Esophagus muscularis mucosa (tissue), 4 donors: Measurements from ENCODE around the gene UVRAG. TPM values are rescaled to one million over a fixed set of nuclear protein-coding genes. Genes with fewer than 3 reads are reported as not detected.
A peak's percentile ranks its signal among the peaks of the same experiment; 100 is the strongest.

Source experiments
- DNase-seq: peaks from one replicate; pipeline ENCODE4 v3.0.0-alpha.2; 2017; ENCODE audit errors: extremely low spot score
- H3K27ac ChIP-seq, 4 donors: fragments of 200-600 bp; sonication (generic); replicated peaks in 1 of 4; 1 replicate in 3 of 4; 2 replicates in 1 of 4; pipeline ENCODE4 v1.5.1; 2016 to 2019; ENCODE audit warnings: mild to moderate bottlenecking in 1 of 4
- H3K27me3 ChIP-seq, 4 donors: fragments of 200-600 bp; sonication (generic); one replicate each; pipeline versions ENCODE4 v1.5.1 to v1.6.0; 2016 to 2019
- H3K36me3 ChIP-seq, 4 donors: fragments of 200-600 bp; sonication (generic); one replicate each; pipeline ENCODE4 v1.5.1; 2016 to 2019
- H3K4me1 ChIP-seq, 4 donors: fragments of 200-600 bp; sonication (generic); one replicate each; pipeline ENCODE4 v1.5.1; 2016 to 2019
- H3K4me3 ChIP-seq, 4 donors: fragments of 200-600 bp; sonication (generic); 1 replicate in 2 of 4; 2 replicates in 2 of 4; pipeline ENCODE4 v1.5.1; 2016 to 2019; ENCODE audit warnings: mild to moderate bottlenecking in 4 of 4, moderate library complexity in 1 of 4
- H3K9me3 ChIP-seq, 4 donors: fragments of 200-600 bp; sonication (generic); 1 replicate in 3 of 4; 2 replicates in 1 of 4; pipeline ENCODE4 v1.5.1; 2016 to 2019
- EP300 ChIP-seq: sonication (generic); formaldehyde crosslinking; IDR thresholded peaks from one replicate; pipeline ENCODE4 v1.6.1; 2017; ENCODE audit warnings: antibody characterized with exemption
- POLR2A ChIP-seq: fragments of 450-650 bp; IDR thresholded peaks from one replicate; pipeline ENCODE4 v1.6.1; 2017; ENCODE audit warnings: antibody characterized with exemption, moderate library complexity, mild to moderate bottlenecking, low read depth
- POLR2AphosphoS5 ChIP-seq, 2 donors: sonication (generic); formaldehyde crosslinking; IDR thresholded peaks; one replicate each; pipeline ENCODE4 v1.6.1; 2017; ENCODE audit warnings: antibody characterized with exemption in 2 of 2
- WGBS: methylation state at CpG from one replicate; pipeline ENCODE4 v1.1.5; 2018; 5-methylcytosine and 5-hydroxymethylcytosine counted together
- intact Hi-C: fragments of 100-400 bp; cut with DNase I; formaldehyde crosslinking; loops from one replicate; pipeline ENCODE4 v1.15.1; 2023
- total RNA-seq, 4 donors: library from RNA; depleted of rRNA; stranded (reverse); fragments of >200 nt; gene quantifications; one replicate each; pipeline versions ENCODE4 v1.1.0 to v1.2.1, GENCODE V29; 2016
- TF ChIP-seq, protein P1 (sequence below), 3 experiments: fragments of 200-600 bp in 2 of 3; fragments of 450-650 bp in 1 of 3; sonication (generic) in 2 of 3; IDR thresholded peaks; one replicate each; pipeline ENCODE4 v1.5.1; 2017 to 2019; ENCODE audit warnings: antibody characterized with exemption in 3 of 3, mild to moderate bottlenecking in 2 of 3, moderate library complexity in 1 of 3

The UVRAG gene
- total RNA-seq, 4 donors from 2014 or later = 30.6 to 37.4 (median 34.7) TPM

- Histone ChIP-seq H3K36me3 (peaks cover 10 to 44% (median 23%) of the 10 kb centered on the region in 4 donors), H3K4me3 (no peak overlapping the region), H3K27ac (no peak overlapping the region), H3K9me3 (no peaks in the 10 kb centered on the region), H3K4me1 (peaks cover 0 to 7% (median 2%) of the 10 kb centered on the region in 4 donors), H3K27me3 (no peaks in the 10 kb centered on the region)
- intact Hi-C loops = no loop called here
- TF ChIP-seq POLR2A = no peak
- TF ChIP-seq, protein P1, sequence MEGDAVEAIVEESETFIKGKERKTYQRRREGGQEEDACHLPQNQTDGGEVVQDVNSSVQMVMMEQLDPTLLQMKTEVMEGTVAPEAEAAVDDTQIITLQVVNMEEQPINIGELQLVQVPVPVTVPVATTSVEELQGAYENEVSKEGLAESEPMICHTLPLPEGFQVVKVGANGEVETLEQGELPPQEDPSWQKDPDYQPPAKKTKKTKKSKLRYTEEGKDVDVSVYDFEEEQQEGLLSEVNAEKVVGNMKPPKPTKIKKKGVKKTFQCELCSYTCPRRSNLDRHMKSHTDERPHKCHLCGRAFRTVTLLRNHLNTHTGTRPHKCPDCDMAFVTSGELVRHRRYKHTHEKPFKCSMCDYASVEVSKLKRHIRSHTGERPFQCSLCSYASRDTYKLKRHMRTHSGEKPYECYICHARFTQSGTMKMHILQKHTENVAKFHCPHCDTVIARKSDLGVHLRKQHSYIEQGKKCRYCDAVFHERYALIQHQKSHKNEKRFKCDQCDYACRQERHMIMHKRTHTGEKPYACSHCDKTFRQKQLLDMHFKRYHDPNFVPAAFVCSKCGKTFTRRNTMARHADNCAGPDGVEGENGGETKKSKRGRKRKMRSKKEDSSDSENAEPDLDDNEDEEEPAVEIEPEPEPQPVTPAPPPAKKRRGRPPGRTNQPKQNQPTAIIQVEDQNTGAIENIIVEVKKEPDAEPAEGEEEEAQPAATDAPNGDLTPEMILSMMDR (IDR thresholded peaks at IDR 0.05) = no peak
- no peak for TF ChIP-seq EP300
- no peak for TF ChIP-seq POLR2AphosphoS5 (IDR thresholded peaks at IDR 0.05)
- WGBS = 78% methylated on average over 2 of the region's 2 CpGs
- no peak for DNase-seq
These were observed 324.3 kb downstream of the UVRAG start for GRCh38 chr11:76139314-76139713.

GRCh38 chr11:76140912-76141574 is 326.0 kb downstream of the UVRAG start:
- Histone ChIP-seq H3K36me3 (peaks cover 10 to 44% (median 23%) of the 10 kb centered on the region in 4 donors), H3K4me3 (no peak overlapping the region), H3K27me3 (no peaks in the 10 kb centered on the region), H3K4me1 (peaks cover 0 to 7% (median 0%) of the 10 kb centered on the region in 4 donors), H3K9me3 (no peaks in the 10 kb centered on the region), H3K27ac (no peak overlapping the region)
- DNase-seq = peak; percentile 31
- TF ChIP-seq EP300 (no peak), POLR2A (no peak), POLR2AphosphoS5 (IDR thresholded peaks at IDR 0.05) (no peak)
- TF ChIP-seq, protein P1 (IDR thresholded peaks at IDR 0.05) = no peak
- WGBS = 93% methylated on average over 22 of the region's 22 CpGs
- intact Hi-C loops = no loop called here

GRCh38 chr11:76141901-76142588 is 327.0 kb downstream of the UVRAG start:
- no peaks in the 10 kb centered on the region for H3K27me3 ChIP-seq
- peak; percentile 66 for DNase-seq
- no peak overlapping the region for H3K27ac ChIP-seq
- H3K4me3 ChIP-seq = no peak overlapping the region
- H3K4me1 ChIP-seq = peaks cover 0 to 7% (median 3%) of the 10 kb centered on the region in 4 donors
- no peak for TF ChIP-seq EP300
- no peak for TF ChIP-seq POLR2AphosphoS5 (IDR thresholded peaks at IDR 0.05)
- TF ChIP-seq POLR2A = no peak
- TF ChIP-seq, protein P1 (IDR thresholded peaks at IDR 0.05) = no peak
- H3K9me3 ChIP-seq = no peaks in the 10 kb centered on the region
- peaks cover 10 to 43% (median 23%) of the 10 kb centered on the region in 4 donors for H3K36me3 ChIP-seq
- 93% methylated on average over 12 of the region's 12 CpGs for WGBS
- intact Hi-C loops = no loop called here

DNA sequence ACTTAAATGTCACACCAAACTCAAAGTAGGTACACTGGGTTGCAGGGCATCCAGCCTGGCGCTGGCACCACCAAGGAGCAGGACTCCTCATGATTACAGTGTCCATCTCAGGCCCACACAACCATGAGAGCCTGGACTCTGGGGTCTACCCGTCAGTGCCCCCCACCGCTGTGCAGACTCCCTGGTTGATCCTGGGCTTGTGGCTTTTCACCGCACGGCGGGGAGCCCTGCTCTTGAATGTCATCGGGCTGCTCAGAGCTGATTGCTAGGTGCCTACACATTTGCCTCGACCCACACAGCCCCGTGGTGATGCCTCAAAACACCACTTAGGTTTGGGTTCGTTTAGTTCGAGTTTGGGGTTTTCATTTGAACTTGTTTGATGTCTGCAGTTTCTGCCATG is 328.3 kb downstream of the UVRAG start:
- intact Hi-C loops = no loop called here
- H3K27ac ChIP-seq = no peak overlapping the region
- H3K4me3 ChIP-seq = no peak overlapping the region
- no peaks in the 10 kb centered on the region for H3K27me3 ChIP-seq
- H3K4me1 ChIP-seq = peaks cover 0 to 7% (median 3%) of the 10 kb centered on the region in 4 donors
- no peaks in the 10 kb centered on the region for H3K9me3 ChIP-seq
- DNase-seq = no peak
- 94% methylated on average over 7 of the region's 11 CpGs for WGBS
- H3K36me3 ChIP-seq = peaks cover 10 to 37% (median 23%) of the 10 kb centered on the region in 4 donors
- no peak for TF ChIP-seq POLR2AphosphoS5 (IDR thresholded peaks at IDR 0.05)

GRCh38 chr11:76147106-76147740 is 332.2 kb downstream of the UVRAG start:
- DNase-seq = no peak
- H3K27ac ChIP-seq = no peak overlapping the region
- no peak overlapping the region for H3K4me3 ChIP-seq
- intact Hi-C loops = no loop called here
- no peaks in the 10 kb centered on the region for H3K27me3 ChIP-seq
- H3K4me1 ChIP-seq = peaks cover 5 to 11% (median 6%) of the 10 kb centered on the region in 4 donors
- no peak for TF ChIP-seq POLR2A
- TF ChIP-seq EP300 = no peak
- no peak for TF ChIP-seq POLR2AphosphoS5 (IDR thresholded peaks at IDR 0.05)
- TF ChIP-seq, protein P1 (IDR thresholded peaks at IDR 0.05) = no peak
- peaks cover 3 to 14% (median 9%) of the 10 kb centered on the region in 4 donors for H3K36me3 ChIP-seq
- 87% methylated on average over 10 of the region's 14 CpGs for WGBS
- H3K9me3 ChIP-seq = no peaks in the 10 kb centered on the region
